Measurements from ENCODE around the gene ZNF423.

Gene ZNF423

DNA sequence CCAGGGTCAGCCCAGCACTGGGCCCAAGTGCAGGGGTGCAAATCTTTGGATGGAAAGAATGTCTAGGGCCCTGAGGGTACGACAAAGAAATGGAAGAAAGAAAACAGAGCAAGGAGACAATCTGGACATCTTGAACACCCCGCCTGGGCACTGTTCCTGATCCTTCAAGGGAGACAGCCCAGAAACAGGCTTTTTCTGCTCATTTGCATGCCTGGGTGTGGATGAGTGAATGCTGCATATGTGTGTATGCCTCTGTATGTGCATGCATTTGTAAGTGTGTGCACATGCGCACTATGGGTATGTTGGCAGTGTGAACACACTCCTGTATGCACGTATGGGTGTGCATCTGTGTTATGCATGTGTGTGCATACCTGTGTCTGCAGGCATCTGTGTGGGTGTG, 79.2 kb downstream of the ZNF423 start:
- no peak for DNase-seq (ENCODE audit: low spot score)
- TF ChIP-seq, protein P1, sequence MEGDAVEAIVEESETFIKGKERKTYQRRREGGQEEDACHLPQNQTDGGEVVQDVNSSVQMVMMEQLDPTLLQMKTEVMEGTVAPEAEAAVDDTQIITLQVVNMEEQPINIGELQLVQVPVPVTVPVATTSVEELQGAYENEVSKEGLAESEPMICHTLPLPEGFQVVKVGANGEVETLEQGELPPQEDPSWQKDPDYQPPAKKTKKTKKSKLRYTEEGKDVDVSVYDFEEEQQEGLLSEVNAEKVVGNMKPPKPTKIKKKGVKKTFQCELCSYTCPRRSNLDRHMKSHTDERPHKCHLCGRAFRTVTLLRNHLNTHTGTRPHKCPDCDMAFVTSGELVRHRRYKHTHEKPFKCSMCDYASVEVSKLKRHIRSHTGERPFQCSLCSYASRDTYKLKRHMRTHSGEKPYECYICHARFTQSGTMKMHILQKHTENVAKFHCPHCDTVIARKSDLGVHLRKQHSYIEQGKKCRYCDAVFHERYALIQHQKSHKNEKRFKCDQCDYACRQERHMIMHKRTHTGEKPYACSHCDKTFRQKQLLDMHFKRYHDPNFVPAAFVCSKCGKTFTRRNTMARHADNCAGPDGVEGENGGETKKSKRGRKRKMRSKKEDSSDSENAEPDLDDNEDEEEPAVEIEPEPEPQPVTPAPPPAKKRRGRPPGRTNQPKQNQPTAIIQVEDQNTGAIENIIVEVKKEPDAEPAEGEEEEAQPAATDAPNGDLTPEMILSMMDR (IDR thresholded peaks at IDR 0.05; ENCODE audit: borderline replicate concordance, control extremely low read depth, extremely low read depth, insufficient read depth, missing control alignments): no peak
- in situ Hi-C loops (cut with MboI; ENCODE audit: low sequenced_read_pairs, unreplicated experiment): no loop called here

- TF ChIP-seq, protein P1 (IDR thresholded peaks at IDR 0.05; ENCODE audit: borderline replicate concordance, control extremely low read depth, extremely low read depth, insufficient read depth, missing control alignments): no peak
- no peak for DNase-seq (ENCODE audit: low spot score)
- in situ Hi-C loops (cut with MboI; ENCODE audit: low sequenced_read_pairs, unreplicated experiment): no loop called here
Observed at GRCh38 chr16:49776085-49776595, 79.8 kb downstream of the ZNF423 start.

DNA sequence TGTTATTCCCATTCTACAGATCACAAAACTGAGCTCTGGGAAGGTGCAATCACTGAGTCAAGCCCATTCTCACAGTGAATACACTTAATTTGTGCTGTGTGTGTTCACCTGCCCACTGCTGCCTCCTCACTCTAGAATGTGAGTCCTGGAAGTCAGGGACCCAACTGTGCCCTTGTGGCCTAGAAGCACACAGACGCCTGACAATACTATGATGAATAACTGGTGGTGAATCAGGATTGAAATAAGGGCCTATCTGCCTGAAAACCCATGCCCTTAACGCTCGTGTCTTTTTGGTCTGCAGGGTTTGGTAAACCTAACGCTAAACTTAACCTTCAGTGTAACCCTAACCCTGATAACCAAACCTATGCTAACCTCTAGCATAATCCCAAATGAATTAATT, 80.3 kb downstream of the ZNF423 start:
- in situ Hi-C loops (cut with MboI; ENCODE audit: low sequenced_read_pairs, unreplicated experiment): no loop called here
- no peak for DNase-seq (ENCODE audit: low spot score)
- TF ChIP-seq, protein P1 (IDR thresholded peaks at IDR 0.05; ENCODE audit: borderline replicate concordance, control extremely low read depth, extremely low read depth, insufficient read depth, missing control alignments): no peak

GRCh38 chr16:49775018-49775417, 80.9 kb downstream of the ZNF423 start:
- TF ChIP-seq, protein P1 (IDR thresholded peaks at IDR 0.05; ENCODE audit: borderline replicate concordance, control extremely low read depth, extremely low read depth, insufficient read depth, missing control alignments): no peak
- in situ Hi-C loops (cut with MboI; ENCODE audit: low sequenced_read_pairs, unreplicated experiment): no loop called here
- DNase-seq (ENCODE audit: low spot score): no peak

DNA sequence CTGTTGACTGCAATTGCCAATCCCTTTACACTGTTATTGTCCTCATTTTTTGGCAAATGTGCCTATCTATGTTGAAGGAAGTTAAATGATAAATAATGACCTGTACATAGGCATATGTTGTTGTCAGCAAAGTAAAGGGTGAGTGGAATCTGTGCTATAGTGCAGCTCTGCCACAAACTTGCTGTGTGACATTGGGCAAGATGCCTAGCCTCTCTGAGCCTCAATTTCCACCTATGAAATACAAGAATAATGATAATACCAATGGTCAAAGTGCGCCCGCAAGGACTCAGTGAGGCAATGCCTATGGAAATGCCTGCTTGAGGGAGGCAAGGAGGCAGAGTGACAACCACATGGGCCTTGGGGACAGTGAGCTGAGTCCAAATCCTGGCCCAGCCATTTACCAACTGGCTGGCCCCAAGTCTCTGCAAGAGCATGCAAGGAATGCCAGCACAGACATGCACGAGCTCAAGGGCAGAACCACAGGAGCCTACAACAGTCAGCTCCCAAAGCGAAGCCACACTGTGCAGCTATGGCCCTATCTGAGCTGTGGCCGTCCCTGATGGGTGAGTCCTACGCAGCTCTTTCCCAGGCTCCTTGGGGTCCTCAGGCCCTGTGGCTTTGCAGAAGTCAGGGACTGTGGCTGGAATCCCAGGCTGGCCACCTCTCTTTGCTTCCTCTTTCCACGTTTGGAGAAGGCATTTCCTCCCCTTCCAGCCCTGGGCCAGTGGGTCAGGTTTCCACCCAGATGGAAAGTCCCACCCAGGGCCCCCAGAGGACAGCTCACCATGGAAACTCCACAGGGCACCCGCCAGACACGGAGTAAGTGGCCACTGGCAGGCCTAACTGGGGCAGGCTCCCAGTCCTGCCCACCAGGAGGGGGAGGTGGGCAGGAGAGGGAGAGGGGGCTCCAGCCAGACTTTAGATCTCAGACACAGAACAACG, 82.1 kb downstream of the ZNF423 start:
- TF ChIP-seq, protein P1 (IDR thresholded peaks at IDR 0.05; ENCODE audit: borderline replicate concordance, control extremely low read depth, extremely low read depth, insufficient read depth, missing control alignments): no peak
- DNase-seq (ENCODE audit: low spot score): no peak
- in situ Hi-C loops (cut with MboI; ENCODE audit: low sequenced_read_pairs, unreplicated experiment): no loop called here

DNA sequence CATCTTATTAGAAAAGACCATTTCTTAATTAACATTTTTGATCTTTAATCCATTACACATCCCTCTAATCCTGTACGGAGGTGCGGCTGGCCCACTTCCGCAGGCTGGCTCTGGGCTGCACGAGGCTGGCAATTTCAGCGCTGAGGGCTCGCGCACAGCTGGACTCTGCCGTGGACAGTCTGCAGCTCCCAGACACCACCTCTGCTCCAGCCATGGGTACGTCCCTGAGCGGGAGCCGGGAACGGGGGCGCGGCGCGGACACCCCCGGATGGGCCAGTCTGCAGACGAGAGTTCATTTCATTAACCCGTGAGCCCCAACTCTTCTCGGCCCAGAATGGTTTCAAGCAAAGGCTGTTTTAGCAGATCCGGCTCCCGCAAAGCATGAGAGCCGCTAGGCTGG, 87.9 kb downstream of the ZNF423 start:
- TF ChIP-seq, protein P1 (IDR thresholded peaks at IDR 0.05; ENCODE audit: borderline replicate concordance, control extremely low read depth, extremely low read depth, insufficient read depth, missing control alignments): no peak
- DNase-seq (ENCODE audit: low spot score): no peak
- in situ Hi-C loops (cut with MboI; ENCODE audit: low sequenced_read_pairs, unreplicated experiment): no loop called here
